DMS53 (cell line): ENCODE results near the gene PIK3CB.
A peak's percentile ranks its signal among the peaks of the same experiment; 100 is the strongest.
"Not testable (repeated sequence)": the region's sequence is repeated elsewhere in the genome, so short reads cannot be mapped to it uniquely, and the experiment has no call there.

Experiments used
- DNase-seq: peaks from one replicate; lab custom pipeline; 2025; lab: John Stamatoyannopoulos, UW

The PIK3CB gene

DNA sequence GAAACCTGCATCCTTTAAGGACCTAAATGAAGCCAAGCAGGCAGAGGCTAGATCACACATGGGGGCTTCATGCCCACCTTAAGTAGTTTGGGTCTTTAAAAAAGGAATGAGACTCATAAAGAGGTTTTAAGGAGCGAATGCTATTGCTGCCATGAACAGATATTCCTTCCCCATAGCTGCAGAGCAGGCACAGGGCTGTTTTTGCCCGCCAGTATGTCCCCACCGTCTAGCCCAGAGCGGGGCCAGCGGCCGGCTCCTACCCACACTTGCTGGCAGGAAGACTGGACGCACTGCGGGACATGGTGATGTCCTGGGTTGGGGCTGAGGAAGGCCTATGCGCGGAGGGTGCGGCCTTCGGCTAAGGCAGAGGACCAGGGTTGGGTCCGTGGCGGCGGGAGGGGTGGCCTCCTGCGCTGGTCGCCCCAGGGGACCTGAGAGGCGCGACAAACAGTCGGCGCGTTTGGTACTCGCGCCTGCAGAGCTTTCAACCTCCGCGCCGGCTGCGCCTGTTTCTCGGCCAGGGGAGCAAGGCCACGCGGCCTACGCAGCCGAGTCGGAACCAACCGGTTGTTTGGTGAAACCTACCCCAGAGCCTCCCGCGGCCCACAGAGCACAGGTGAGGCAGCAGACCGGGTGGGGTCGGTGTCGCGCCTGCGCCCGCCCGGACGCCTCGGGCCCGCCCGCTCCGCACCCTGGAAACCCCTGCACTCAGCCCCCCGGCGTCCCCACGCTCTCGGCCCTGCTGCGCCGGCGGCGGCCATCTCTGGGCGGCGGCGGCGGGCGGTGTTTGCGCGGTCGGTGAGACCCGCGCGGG lies 226.2 kb downstream of the PIK3CB start, which contains the start of gene FAIM:
Gene FAIM (plus strand): TSS at position 450 of the 814 bp plus-strand sequence. CDS start 10,956 bp downstream, outside the sequence.
- peak; percentile 81 for DNase-seq

DNA sequence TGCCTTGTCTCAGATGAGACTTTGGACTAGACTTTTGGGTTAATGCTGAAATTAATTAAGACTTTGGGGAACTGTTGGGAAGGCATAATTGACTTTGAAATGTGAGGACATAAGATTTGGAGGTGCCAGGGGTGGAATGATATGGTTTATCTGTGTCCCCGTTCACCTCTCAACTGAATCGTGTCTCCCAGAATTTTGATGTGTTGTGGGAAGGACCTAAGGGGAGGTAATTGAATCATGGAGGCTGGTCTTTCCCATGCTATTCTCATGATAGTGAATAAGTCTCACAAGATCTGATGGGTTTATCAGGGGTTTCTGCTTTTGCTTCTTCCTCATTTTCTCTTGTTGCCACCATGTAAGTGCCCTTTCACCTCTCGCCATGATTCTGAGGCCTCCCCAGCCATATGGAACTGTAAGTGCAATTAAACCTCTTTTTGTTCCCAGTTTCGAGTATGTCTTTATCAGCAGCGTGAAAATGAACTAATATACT lies 230.6 kb downstream of the PIK3CB start:
- DNase-seq = not testable (repeated sequence)
